ENCODE data around the gene SIN3B.

GRCh38 chr19:16902545-16902944, 73.3 kb downstream of the SIN3B start:
- TF ChIP-seq RAD21 (IDR thresholded peaks at IDR 0.05; ENCODE audit: low read depth) (no peak), FOXM1 (IDR thresholded peaks at IDR 0.05; ENCODE audit: borderline replicate concordance, low read depth) (no peak), EP300 (IDR thresholded peaks at IDR 0.05; ENCODE audit: borderline replicate concordance) (no peak), TAF1 (IDR thresholded peaks at IDR 0.05; ENCODE audit: low read depth) (no peak), REST (IDR thresholded peaks at IDR 0.05; ENCODE audit: low read depth) (no peak), EGR1 (IDR thresholded peaks at IDR 0.05) (no peak), TEAD4 (IDR thresholded peaks at IDR 0.05) (no peak), CEBPB (IDR thresholded peaks at IDR 0.05) (no peak), CREB1 (IDR thresholded peaks at IDR 0.05; ENCODE audit: low read depth) (no peak), YY1 (IDR thresholded peaks at IDR 0.05; ENCODE audit: low read depth) (no peak), MAX (IDR thresholded peaks at IDR 0.05) (no peak), NFIC (IDR thresholded peaks at IDR 0.05) (no peak), TCF12 (IDR thresholded peaks at IDR 0.05; ENCODE audit: low read depth) (no peak)

All from Ishikawa (cell line).